ENCODE data around the gene CXADR. TPM values are rescaled to one million over a fixed set of nuclear protein-coding genes. Genes with fewer than 3 reads are reported as not detected.

Gene CXADR
- total RNA-seq, 1 experiment from 2014 or later: 24.7 TPM

- intact Hi-C loops (cut with micrococcal nuclease; ENCODE audit: unreplicated experiment) (no loop called here), in situ Hi-C loops (cut with HindIII; ENCODE audit: low pct_unique_long_range_greater_than_20kb, low sequenced_read_pairs) (no loop called here)
- no peak overlapping the region for H3K4me3 ChIP-seq (ENCODE audit: low read depth in 2 of 2, low read length in 2 of 2)
- no peaks in the 10 kb centered on the region for H3K9me3 ChIP-seq (ENCODE audit: control insufficient read depth, insufficient read depth, low read depth, low read length)
- no peaks in the 10 kb centered on the region for H3K27me3 ChIP-seq (ENCODE audit: control insufficient read depth, insufficient read depth, low read length)
- no peak for DNase-seq (ENCODE audit: low read depth, low spot score)
- ChIA-PET CTCF (no interaction called here), POLR2A (no interaction called here)
- ATAC-seq: no peak
- H3K4me1 ChIP-seq (ENCODE audit: control insufficient read depth, insufficient read depth, low read length): peaks cover 34% of the 10 kb centered on the region
- TF ChIP-seq POLR2AphosphoS5 (IDR thresholded peaks at IDR 0.05; ENCODE audit: low read depth, low read length) (no peak), TCF7L2 (IDR thresholded peaks at IDR 0.05; ENCODE audit: low read depth, low read length) (no peak), SIN3A (IDR thresholded peaks at IDR 0.05; ENCODE audit: borderline replicate concordance, insufficient read depth, low read depth, low read length) (no peak)
- TF ChIP-seq, protein P1, sequence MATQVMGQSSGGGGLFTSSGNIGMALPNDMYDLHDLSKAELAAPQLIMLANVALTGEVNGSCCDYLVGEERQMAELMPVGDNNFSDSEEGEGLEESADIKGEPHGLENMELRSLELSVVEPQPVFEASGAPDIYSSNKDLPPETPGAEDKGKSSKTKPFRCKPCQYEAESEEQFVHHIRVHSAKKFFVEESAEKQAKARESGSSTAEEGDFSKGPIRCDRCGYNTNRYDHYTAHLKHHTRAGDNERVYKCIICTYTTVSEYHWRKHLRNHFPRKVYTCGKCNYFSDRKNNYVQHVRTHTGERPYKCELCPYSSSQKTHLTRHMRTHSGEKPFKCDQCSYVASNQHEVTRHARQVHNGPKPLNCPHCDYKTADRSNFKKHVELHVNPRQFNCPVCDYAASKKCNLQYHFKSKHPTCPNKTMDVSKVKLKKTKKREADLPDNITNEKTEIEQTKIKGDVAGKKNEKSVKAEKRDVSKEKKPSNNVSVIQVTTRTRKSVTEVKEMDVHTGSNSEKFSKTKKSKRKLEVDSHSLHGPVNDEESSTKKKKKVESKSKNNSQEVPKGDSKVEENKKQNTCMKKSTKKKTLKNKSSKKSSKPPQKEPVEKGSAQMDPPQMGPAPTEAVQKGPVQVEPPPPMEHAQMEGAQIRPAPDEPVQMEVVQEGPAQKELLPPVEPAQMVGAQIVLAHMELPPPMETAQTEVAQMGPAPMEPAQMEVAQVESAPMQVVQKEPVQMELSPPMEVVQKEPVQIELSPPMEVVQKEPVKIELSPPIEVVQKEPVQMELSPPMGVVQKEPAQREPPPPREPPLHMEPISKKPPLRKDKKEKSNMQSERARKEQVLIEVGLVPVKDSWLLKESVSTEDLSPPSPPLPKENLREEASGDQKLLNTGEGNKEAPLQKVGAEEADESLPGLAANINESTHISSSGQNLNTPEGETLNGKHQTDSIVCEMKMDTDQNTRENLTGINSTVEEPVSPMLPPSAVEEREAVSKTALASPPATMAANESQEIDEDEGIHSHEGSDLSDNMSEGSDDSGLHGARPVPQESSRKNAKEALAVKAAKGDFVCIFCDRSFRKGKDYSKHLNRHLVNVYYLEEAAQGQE (IDR thresholded peaks at IDR 0.05; ENCODE audit: insufficient read depth in 1 of 2, low read depth in 2 of 2, low read length in 1 of 2): no peak
- TF ChIP-seq, protein P2, sequence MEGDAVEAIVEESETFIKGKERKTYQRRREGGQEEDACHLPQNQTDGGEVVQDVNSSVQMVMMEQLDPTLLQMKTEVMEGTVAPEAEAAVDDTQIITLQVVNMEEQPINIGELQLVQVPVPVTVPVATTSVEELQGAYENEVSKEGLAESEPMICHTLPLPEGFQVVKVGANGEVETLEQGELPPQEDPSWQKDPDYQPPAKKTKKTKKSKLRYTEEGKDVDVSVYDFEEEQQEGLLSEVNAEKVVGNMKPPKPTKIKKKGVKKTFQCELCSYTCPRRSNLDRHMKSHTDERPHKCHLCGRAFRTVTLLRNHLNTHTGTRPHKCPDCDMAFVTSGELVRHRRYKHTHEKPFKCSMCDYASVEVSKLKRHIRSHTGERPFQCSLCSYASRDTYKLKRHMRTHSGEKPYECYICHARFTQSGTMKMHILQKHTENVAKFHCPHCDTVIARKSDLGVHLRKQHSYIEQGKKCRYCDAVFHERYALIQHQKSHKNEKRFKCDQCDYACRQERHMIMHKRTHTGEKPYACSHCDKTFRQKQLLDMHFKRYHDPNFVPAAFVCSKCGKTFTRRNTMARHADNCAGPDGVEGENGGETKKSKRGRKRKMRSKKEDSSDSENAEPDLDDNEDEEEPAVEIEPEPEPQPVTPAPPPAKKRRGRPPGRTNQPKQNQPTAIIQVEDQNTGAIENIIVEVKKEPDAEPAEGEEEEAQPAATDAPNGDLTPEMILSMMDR (IDR thresholded peaks at IDR 0.05): no peak
- no TSS peak for BruUV-seq (replicated peaks)
- no peak overlapping the region for H3K27ac ChIP-seq (ENCODE audit: low read length)
- H3K36me3 ChIP-seq (ENCODE audit: control insufficient read depth, insufficient read depth, low read length): no peaks in the 10 kb centered on the region
These were observed 11.8 kb downstream of the CXADR start for GRCh38 chr21:17524635-17525034.

GRCh38 chr21:17526776-17527175, 13.9 kb downstream of the CXADR start:
- no peak for TF ChIP-seq SIN3A (IDR thresholded peaks at IDR 0.05; ENCODE audit: borderline replicate concordance, insufficient read depth, low read depth, low read length)
- TF ChIP-seq TCF7L2 (IDR thresholded peaks at IDR 0.05; ENCODE audit: low read depth, low read length): no peak
- TF ChIP-seq, protein P2 (IDR thresholded peaks at IDR 0.05): no peak
- TF ChIP-seq, protein P1 (IDR thresholded peaks at IDR 0.05; ENCODE audit: insufficient read depth in 1 of 2, low read depth in 2 of 2, low read length in 1 of 2): no peak
- no peak for TF ChIP-seq POLR2AphosphoS5 (IDR thresholded peaks at IDR 0.05; ENCODE audit: low read depth, low read length)
- ATAC-seq (no peak), DNase-seq (ENCODE audit: low read depth, low spot score) (no peak)
- no peak overlapping the region for H3K4me3 ChIP-seq (ENCODE audit: low read depth in 2 of 2, low read length in 2 of 2)
- H3K27ac ChIP-seq (ENCODE audit: low read length): no peak overlapping the region
- ChIA-PET CTCF (no interaction called here), POLR2A (interaction anchor here (0.7 kb wide), 1 partner anchor 144 kb away, joined by 3 read pairs; no protein-coding TSS in a partner anchor)
- no TSS peak for BruUV-seq (replicated peaks)
- H3K36me3 ChIP-seq (ENCODE audit: control insufficient read depth, insufficient read depth, low read length): no peaks in the 10 kb centered on the region
- no peaks in the 10 kb centered on the region for H3K9me3 ChIP-seq (ENCODE audit: control insufficient read depth, insufficient read depth, low read depth, low read length)
- in situ Hi-C loops (cut with HindIII; ENCODE audit: low pct_unique_long_range_greater_than_20kb, low sequenced_read_pairs) (no loop called here), intact Hi-C loops (cut with micrococcal nuclease; ENCODE audit: unreplicated experiment) (no loop called here)
- H3K4me1 ChIP-seq (ENCODE audit: control insufficient read depth, insufficient read depth, low read length): peaks cover 34% of the 10 kb centered on the region
- no peaks in the 10 kb centered on the region for H3K27me3 ChIP-seq (ENCODE audit: control insufficient read depth, insufficient read depth, low read length)
